T-helper 9 cell (primary cell): Measurements from ENCODE around the gene IQUB.
"Not testable (repeated sequence)": the region's sequence is repeated elsewhere in the genome, so short reads cannot be mapped to it uniquely, and the experiment has no call there.

ENCODE experiments used
- DNase-seq: peaks from one replicate; pipeline ENCODE4 v3.0.0-alpha.2; 2020

IQUB gene

GRCh38 chr7:123538897-123539296 lies 4.5 kb upstream of the IQUB start:
- DNase-seq, result no peak

GRCh38 chr7:123538189-123538714 lies 3.9 kb upstream of the IQUB start:
- no peak for DNase-seq

GRCh38 chr7:123537026-123537642 lies 2.7 kb upstream of the IQUB start:
- DNase-seq, result no peak

GRCh38 chr7:123535517-123535916 lies 1.1 kb upstream of the IQUB start:
- DNase-seq, result no peak

GRCh38 chr7:123533929-123534382 lies 439 bp downstream of the IQUB start:
- DNase-seq, result no peak

- DNase-seq, result no peak
Measured at GRCh38 chr7:123533553-123533917, 860 bp downstream of the IQUB start.

- peak; percentile 11 for DNase-seq
Measured at GRCh38 chr7:123532788-123533552, 1.4 kb downstream of the IQUB start.

GRCh38 chr7:123532343-123532742 lies 2.1 kb downstream of the IQUB start:
- not testable (repeated sequence) for DNase-seq

GRCh38 chr7:123530035-123530591 lies 4.3 kb downstream of the IQUB start:
- DNase-seq, result not testable (repeated sequence)

- no peak for DNase-seq
Measured at GRCh38 chr7:123528265-123528664, 6.1 kb downstream of the IQUB start.

GRCh38 chr7:123527712-123528225 lies 6.6 kb downstream of the IQUB start:
- DNase-seq, result not testable (repeated sequence)

GRCh38 chr7:123526533-123526932 lies 7.9 kb downstream of the IQUB start:
- DNase-seq, result not testable (repeated sequence)

- no peak for DNase-seq
Measured at GRCh38 chr7:123522066-123522465, 12.3 kb downstream of the IQUB start.

- DNase-seq, result no peak
Measured at GRCh38 chr7:123505221-123505620, 29.2 kb downstream of the IQUB start.

- no peak for DNase-seq
Measured at GRCh38 chr7:123502201-123502600, 32.2 kb downstream of the IQUB start.

GRCh38 chr7:123500878-123501489 lies 33.4 kb downstream of the IQUB start:
- DNase-seq, result no peak

GRCh38 chr7:123499211-123499970 lies 35.0 kb downstream of the IQUB start:
- DNase-seq, result no peak

GRCh38 chr7:123498601-123499000 lies 35.8 kb downstream of the IQUB start:
- DNase-seq, result no peak

- DNase-seq, result no peak
Measured at GRCh38 chr7:123498031-123498430, 36.4 kb downstream of the IQUB start.

GRCh38 chr7:123494193-123494796 lies 40.1 kb downstream of the IQUB start:
- peak; percentile 5 for DNase-seq

GRCh38 chr7:123492485-123492884 lies 41.9 kb downstream of the IQUB start:
- DNase-seq, result no peak

- no peak for DNase-seq
Measured at GRCh38 chr7:123485721-123486120, 48.7 kb downstream of the IQUB start.
